ENCODE results near the gene ENOSF1. TPM values are rescaled to one million over a fixed set of nuclear protein-coding genes. Genes with fewer than 3 reads are reported as not detected.

The ENOSF1 gene
- total and polyA plus RNA-seq, 12 donors, result 10.5 to 68.3 (median 23.3) TPM

GRCh38 chr18:706405-706804 lies 6.0 kb downstream of the ENOSF1 start:
- WGBS, 2 donors, result 91 to 95% methylated on average over 8 of the region's 8 CpGs
- H3K9me3 ChIP-seq, result no peaks in the 10 kb centered on the region
- DNase-seq, result no peak
- no peak for ATAC-seq
- intact Hi-C loops (cut with DNase I), result loop anchor here in 1 of 10 donors (10.0 kb wide), 1 partner anchor 82 kb away; no protein-coding TSS in a partner anchor
- peaks cover 0 to 20% (median 11%) of the 10 kb centered on the region in 9 donors for H3K4me1 ChIP-seq
- no peak for TF ChIP-seq CTCF (IDR thresholded peaks at IDR 0.05)
- peaks cover 0 to 41% (median 0%) of the 10 kb centered on the region in 9 donors for H3K36me3 ChIP-seq
- H3K27me3 ChIP-seq, result no peaks in the 10 kb centered on the region
- H3K4me3 ChIP-seq, result no peak overlapping the region
- H3K27ac ChIP-seq, result no peak overlapping the region

DNA sequence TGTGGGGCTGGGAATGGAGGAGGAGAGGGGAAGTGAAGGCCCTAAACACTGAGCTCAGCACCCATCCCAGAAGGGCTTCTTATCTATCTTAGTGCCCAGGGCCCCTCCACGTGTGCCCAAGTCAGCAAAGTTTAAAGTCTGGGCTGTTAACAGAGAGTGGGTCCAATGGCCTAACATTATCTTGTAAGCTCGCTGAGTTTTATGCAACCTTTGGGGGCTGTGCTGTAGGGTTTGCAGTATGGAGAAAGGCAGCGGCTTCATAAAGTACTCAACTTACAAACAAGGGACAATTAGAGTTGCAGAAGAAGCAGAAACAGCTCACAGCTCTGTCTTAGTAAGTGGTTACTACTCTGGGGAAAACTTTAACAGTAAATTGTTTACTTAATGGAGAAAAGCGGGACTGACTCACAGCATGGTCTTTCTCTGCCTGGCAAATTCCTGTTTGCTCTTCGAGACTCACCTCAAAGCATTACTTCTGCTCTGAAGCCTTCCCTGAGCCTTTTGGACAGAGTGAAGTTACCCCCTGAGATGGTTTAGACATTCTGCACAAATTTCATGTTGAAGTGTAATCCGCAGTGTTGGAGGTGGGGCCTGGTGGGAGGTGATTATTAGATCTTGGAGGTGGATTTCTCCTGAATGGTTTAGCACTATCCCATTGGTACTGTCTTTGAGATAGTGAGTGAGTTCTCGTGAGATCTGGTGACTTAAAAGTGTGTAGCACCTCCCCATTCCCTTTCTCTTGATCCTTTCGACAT lies 9.0 kb downstream of the ENOSF1 start:
- no peak overlapping the region for H3K4me3 ChIP-seq
- H3K4me1 ChIP-seq, result no peaks in the 10 kb centered on the region
- intact Hi-C loops (cut with DNase I), result loop anchor here in 1 of 10 donors (10.0 kb wide), 1 partner anchor 79 kb away; no protein-coding TSS in a partner anchor
- H3K27ac ChIP-seq, result no peak overlapping the region
- no peaks in the 10 kb centered on the region for H3K9me3 ChIP-seq
- no peaks in the 10 kb centered on the region for H3K27me3 ChIP-seq
- 81 to 84% methylated on average over 8 of the region's 8 CpGs for WGBS, 2 donors
- no peak for TF ChIP-seq CTCF (IDR thresholded peaks at IDR 0.05)
- ATAC-seq (no peak), DNase-seq (no peak)
- H3K36me3 ChIP-seq, result peaks cover 0 to 41% (median 0%) of the 10 kb centered on the region in 9 donors

DNA sequence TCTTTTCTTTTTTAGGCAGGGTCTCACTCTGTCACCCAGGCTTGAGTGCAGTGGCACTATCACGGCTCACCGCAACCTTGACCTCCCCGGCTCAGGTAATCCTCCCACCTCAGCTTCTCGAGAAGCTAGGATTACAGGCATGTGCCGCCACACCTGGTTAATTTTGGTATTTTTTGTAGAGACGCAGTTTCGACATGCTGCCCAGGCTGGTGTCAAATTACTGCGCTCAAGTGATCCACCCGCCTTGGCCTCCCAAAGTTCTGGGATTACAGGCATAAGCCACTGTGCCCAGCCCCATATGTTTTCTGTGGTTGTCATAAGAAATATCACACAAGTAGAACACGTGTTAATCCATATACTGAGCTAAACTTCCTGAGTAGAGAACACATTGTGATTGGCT lies 14.6 kb downstream of the ENOSF1 start:
- ATAC-seq, result no peak
- H3K36me3 ChIP-seq, result peaks cover 0 to 63% (median 4%) of the 10 kb centered on the region in 9 donors
- no peak overlapping the region for H3K4me3 ChIP-seq
- H3K4me1 ChIP-seq, result no peaks in the 10 kb centered on the region
- no peak for DNase-seq
- H3K27me3 ChIP-seq, result no peaks in the 10 kb centered on the region
- WGBS, 2 donors, result 89 to 96% methylated on average over 10 of the region's 10 CpGs
- H3K9me3 ChIP-seq, result no peaks in the 10 kb centered on the region
- no peak overlapping the region for H3K27ac ChIP-seq
- no peak for TF ChIP-seq CTCF (IDR thresholded peaks at IDR 0.05)
- intact Hi-C loops (cut with DNase I), result no loop called here

DNA sequence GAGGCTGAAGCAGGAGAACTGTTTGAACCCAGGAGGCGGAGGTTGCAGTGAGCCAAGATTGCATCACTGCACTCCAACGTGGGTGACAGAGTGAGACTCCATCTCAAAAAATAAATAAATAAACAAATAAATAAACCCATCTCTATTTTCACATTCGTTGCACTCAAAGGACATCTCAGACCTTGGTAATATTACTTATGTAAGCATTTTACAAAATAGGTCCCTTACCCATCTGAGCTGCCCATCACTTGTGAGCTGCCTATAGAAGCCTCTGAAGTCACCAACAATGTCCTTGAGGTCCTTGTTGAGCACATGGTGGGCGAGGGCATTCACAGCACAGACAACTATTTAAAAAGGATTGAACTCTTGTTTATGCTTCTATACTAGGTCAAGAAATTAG lies 15.4 kb downstream of the ENOSF1 start:
- Histone ChIP-seq H3K4me1 (no peaks in the 10 kb centered on the region), H3K9me3 (no peaks in the 10 kb centered on the region), H3K4me3 (no peak overlapping the region), H3K36me3 (peaks cover 0 to 71% (median 4%) of the 10 kb centered on the region in 9 donors), H3K27me3 (no peaks in the 10 kb centered on the region), H3K27ac (no peak overlapping the region)
- no peak for TF ChIP-seq CTCF (IDR thresholded peaks at IDR 0.05)
- no peak for ATAC-seq
- no peak for DNase-seq
- intact Hi-C loops (cut with DNase I), result no loop called here
- WGBS, 2 donors, result 96 to 99% methylated on average over 4 of the region's 4 CpGs

All from heart right ventricle (tissue), 16 donors.